DOHH2 (cell line): ENCODE results near the gene TNXB.
"Not testable (repeated sequence)": the region's sequence is repeated elsewhere in the genome, so short reads cannot be mapped to it uniquely, and the experiment has no call there.

Experiments
- EZH2phosphoT487 ChIP-seq: fragments of 200-600 bp; sonication (generic); IDR thresholded peaks from 2 replicates; pipeline ENCODE4 v1.6.1; 2017; ENCODE audit warnings: borderline replicate concordance, mild to moderate bottlenecking, antibody characterized with exemption, low read length, moderate library complexity, mixed read lengths
- TF ChIP-seq, protein P1 (sequence below): fragments of 200-600 bp; sonication (generic); IDR thresholded peaks from one replicate; pipeline ENCODE4 v1.5.1; 2014; ENCODE audit warnings: antibody characterized with exemption, mild to moderate bottlenecking, low read depth, low read length; ENCODE audit not compliant: poor library complexity, severe bottlenecking

DNA sequence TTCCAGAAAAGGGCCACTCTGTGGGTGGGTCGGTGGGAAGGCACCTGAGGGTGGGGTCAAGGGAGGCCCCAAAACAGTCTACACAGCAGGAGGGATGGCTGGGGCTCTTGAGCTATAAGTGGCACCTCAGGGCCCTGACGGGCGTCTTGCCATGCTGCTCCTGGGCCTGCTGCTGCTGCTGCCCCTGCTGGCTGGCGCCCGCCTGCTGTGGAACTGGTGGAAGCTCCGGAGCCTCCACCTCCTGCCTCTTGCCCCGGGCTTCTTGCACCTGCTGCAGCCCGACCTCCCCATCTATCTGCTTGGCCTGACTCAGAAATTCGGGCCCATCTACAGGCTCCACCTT, 103.6 kb downstream of the TNXB start:
- TF ChIP-seq, protein P1, sequence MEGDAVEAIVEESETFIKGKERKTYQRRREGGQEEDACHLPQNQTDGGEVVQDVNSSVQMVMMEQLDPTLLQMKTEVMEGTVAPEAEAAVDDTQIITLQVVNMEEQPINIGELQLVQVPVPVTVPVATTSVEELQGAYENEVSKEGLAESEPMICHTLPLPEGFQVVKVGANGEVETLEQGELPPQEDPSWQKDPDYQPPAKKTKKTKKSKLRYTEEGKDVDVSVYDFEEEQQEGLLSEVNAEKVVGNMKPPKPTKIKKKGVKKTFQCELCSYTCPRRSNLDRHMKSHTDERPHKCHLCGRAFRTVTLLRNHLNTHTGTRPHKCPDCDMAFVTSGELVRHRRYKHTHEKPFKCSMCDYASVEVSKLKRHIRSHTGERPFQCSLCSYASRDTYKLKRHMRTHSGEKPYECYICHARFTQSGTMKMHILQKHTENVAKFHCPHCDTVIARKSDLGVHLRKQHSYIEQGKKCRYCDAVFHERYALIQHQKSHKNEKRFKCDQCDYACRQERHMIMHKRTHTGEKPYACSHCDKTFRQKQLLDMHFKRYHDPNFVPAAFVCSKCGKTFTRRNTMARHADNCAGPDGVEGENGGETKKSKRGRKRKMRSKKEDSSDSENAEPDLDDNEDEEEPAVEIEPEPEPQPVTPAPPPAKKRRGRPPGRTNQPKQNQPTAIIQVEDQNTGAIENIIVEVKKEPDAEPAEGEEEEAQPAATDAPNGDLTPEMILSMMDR = not testable (repeated sequence)
- not testable (repeated sequence) for TF ChIP-seq EZH2phosphoT487
